ENCODE results near the gene TRMT10B.

TRMT10B gene

DNA sequence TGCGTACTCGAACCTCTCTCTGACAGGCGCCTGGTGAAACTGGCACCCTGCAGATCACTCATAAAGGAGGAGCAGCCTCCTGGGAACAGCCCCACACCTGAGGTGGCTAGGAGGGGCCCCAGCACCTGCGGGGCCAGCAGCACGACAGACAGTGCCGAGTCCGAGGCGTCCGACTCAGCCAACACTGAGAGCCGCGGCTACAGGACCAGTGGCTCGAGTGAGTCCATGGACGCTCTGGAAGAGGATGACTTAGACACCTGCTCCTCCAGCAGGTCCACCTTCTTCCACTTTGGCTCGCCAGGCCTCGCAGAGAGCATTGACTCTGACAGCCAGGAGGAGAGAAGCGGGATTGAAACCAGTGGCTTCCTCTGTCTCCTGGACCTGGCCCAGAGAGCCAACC lies 13.5 kb upstream of the TRMT10B start:
- no peak for TF ChIP-seq GATA2 (IDR thresholded peaks at IDR 0.05; ENCODE audit: low read depth, low read length)
- no peak for TF ChIP-seq GATA3 (IDR thresholded peaks at IDR 0.05; ENCODE audit: low read depth, low read length)

DNA sequence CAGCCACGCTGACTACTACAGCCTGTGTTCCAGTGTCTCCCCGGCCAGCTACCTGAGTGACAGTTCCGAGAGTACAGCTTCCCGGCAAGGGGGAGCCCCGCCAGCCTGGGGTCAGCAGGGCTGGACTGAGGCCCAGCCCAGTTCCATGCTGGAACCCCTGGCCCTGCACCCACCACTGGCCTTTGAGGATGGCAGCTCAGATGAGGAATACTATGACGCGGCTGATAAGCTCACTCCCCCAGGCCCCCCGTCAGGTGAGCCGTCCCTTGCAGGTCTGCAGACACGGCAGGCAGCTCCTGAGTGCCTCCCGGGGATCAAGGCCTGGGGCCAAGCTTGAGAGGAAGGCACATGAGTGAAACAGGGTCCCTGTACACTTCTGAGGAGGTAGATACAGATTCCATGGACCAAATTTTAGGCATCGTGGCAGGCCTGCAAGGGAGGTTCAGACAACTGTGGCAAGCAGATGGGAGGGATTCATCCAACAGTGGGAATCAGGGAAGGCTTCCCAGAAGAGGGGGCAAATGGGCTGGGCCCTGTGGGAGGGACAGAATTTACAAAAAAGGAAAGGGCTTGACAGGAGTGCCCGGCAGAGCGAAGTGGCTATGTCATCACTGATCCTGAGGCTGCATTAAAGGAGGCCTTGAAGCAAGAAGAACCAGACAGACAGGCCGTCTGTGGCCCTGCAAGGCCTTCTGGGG lies 12.8 kb upstream of the TRMT10B start:
- no peak for TF ChIP-seq GATA3 (IDR thresholded peaks at IDR 0.05; ENCODE audit: low read depth, low read length)
- TF ChIP-seq GATA2 (IDR thresholded peaks at IDR 0.05; ENCODE audit: low read depth, low read length), result no peak

GRCh38 chr9:37745970-37746369 lies 7.6 kb upstream of the TRMT10B start:
- TF ChIP-seq GATA3 (IDR thresholded peaks at IDR 0.05; ENCODE audit: low read depth, low read length) (no peak), GATA2 (IDR thresholded peaks at IDR 0.05; ENCODE audit: low read depth, low read length) (no peak)

DNA sequence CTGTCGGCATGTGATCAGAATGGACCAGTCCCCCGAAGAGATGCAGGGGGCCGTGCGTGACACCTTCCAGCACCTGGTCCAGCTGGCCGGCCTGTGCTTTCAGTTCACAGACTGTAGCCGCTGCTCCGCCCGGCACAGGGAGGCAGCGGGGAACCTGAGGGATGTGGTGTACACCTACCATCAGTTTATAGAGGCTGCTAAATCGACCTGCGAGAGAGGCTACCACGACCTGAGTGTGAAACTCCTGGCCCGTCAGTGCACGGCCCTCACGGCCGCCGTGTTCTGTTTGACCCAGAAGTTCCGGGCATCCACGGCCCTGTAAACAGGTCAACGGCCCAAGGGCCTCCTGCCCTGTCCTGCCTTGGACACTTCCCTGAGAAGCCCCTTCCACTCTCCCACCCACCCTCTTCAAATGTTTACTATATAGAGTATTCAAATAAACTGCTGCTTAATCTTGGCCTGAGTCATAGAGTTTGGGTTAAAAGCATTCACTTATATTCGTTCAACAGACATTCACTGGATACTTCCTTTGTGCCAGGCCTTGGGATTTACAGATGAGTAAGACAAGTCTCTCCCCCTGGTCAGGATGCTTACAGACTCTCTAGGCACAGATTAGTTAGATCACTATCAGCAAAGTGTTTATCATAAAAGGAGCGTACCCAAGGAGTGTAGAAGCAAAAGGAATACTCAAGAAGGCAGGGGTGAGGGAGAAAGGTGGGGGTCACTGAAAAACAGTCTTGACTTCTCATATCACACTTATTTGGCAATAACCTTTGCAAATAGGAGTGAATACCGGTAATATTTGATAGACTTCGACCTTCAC lies 6.9 kb upstream of the TRMT10B start:
- TF ChIP-seq GATA3 (IDR thresholded peaks at IDR 0.05; ENCODE audit: low read depth, low read length), result no peak

GRCh38 chr9:37747271-37747753 lies 6.3 kb upstream of the TRMT10B start:
- TF ChIP-seq GATA3 (IDR thresholded peaks at IDR 0.05; ENCODE audit: low read depth, low read length) (no peak), GATA2 (IDR thresholded peaks at IDR 0.05; ENCODE audit: low read depth, low read length) (no peak)

GRCh38 chr9:37749129-37749528 lies 4.5 kb upstream of the TRMT10B start:
- TF ChIP-seq GATA3 (IDR thresholded peaks at IDR 0.05; ENCODE audit: low read depth, low read length), result no peak
- no peak for TF ChIP-seq GATA2 (IDR thresholded peaks at IDR 0.05; ENCODE audit: low read depth, low read length)

- no peak for TF ChIP-seq GATA2 (IDR thresholded peaks at IDR 0.05; ENCODE audit: low read depth, low read length)
These were observed 2.4 kb upstream of the TRMT10B start for GRCh38 chr9:37751186-37751585.

- TF ChIP-seq GATA2 (IDR thresholded peaks at IDR 0.05; ENCODE audit: low read depth, low read length) (no peak), GATA3 (IDR thresholded peaks at IDR 0.05; ENCODE audit: low read depth, low read length) (no peak)
These were observed 740 bp upstream of the TRMT10B start for GRCh38 chr9:37752642-37753488.

- TF ChIP-seq GATA3 (IDR thresholded peaks at IDR 0.05; ENCODE audit: low read depth, low read length) (no peak), GATA2 (IDR thresholded peaks at IDR 0.05; ENCODE audit: low read depth, low read length) (no peak)
These were observed 5.1 kb downstream of the TRMT10B start for GRCh38 chr9:37758747-37759146.

- TF ChIP-seq GATA3 (IDR thresholded peaks at IDR 0.05; ENCODE audit: low read depth, low read length), result no peak
These were observed 7.0 kb downstream of the TRMT10B start for GRCh38 chr9:37760416-37761161.

GRCh38 chr9:37761511-37761910 lies 7.9 kb downstream of the TRMT10B start:
- no peak for TF ChIP-seq GATA3 (IDR thresholded peaks at IDR 0.05; ENCODE audit: low read depth, low read length)
- TF ChIP-seq GATA2 (IDR thresholded peaks at IDR 0.05; ENCODE audit: low read depth, low read length), result no peak

- TF ChIP-seq GATA3 (IDR thresholded peaks at IDR 0.05; ENCODE audit: low read depth, low read length), result no peak
- TF ChIP-seq GATA2 (IDR thresholded peaks at IDR 0.05; ENCODE audit: low read depth, low read length), result no peak
These were observed 15.7 kb downstream of the TRMT10B start for GRCh38 chr9:37769306-37769705.

- TF ChIP-seq GATA2 (IDR thresholded peaks at IDR 0.05; ENCODE audit: low read depth, low read length) (no peak), GATA3 (IDR thresholded peaks at IDR 0.05; ENCODE audit: low read depth, low read length) (no peak)
These were observed 16.4 kb downstream of the TRMT10B start for GRCh38 chr9:37769995-37770394.
